Stimulated activated CD4-positive, alpha-beta T cell treated with anti-CD3 and anti-CD28 coated beads, TNF-alpha, amount 100 ng/mL, for 1 hour (primary cell): ENCODE data around the gene UST.
"Not testable (repeated sequence)": the region's sequence is repeated elsewhere in the genome, so short reads cannot be mapped to it uniquely, and the experiment has no call there.

Experiments used
- DNase-seq, 3 donors: peaks; one replicate each; pipeline ENCODE4 v3.0.0-alpha.2; 2020; ENCODE audit warnings: low read depth in 3 of 3, low spot score in 1 of 3

UST gene

DNA sequence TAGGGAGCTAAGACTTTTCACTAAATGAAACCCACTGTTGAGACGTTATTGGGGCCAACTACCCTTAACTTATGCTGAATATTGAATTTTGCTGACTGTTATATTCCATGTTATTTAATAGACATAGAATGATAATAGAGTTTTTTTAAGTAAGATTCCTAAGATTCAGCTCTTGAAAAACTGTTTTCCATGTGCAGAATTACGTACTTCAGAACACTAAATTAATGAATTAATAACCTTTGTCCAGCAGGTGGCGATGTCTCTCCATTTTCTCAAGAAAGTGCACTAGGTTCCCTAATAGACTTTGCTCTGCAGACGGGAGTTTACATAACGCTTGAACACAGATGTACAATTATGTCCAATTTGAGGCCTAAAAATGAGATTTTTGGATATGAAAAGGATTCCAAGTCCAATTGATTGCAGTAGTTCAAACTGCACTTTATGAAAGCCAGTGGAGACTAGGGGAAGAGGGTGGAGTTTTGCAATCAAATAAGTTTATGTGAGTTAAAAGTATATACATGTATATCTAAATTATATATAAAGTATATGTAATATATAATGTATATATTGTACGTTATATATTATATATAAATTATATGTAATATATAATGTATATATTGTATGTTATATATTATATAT, 282.1 kb downstream of the UST start:
- peak in 2 of 3 donors; percentile 22 to 35 for DNase-seq

DNA sequence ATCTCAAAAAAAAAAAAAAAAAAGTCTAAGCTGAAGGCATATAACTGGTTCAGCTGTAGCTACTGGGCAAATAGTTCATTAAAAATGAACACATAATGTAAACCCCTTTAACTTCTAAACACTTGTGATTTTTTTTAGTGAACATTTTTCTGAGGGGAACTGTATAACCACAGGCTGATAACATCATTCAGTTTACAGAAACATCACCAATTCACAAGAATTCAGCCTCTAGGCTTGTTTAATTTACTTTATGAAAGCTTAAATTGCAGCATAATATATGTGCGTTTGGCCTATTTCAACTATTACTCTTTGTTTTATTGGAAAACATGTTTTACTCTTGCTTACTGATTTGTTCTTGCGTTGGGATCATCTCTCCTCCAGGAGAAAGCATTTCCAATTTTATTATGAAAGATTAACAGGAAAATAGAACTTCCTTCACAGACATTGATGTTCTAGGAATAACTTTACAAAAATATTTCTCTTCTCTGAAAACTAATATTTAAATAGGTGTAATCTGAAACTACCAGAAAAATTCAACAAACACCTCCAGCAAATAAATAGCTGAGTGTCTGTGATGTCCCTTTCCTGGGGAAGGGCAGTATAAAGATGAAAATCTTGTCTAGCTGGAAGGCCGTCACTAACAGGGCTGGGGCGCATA, 284.5 kb downstream of the UST start:
- no peak for DNase-seq

DNA sequence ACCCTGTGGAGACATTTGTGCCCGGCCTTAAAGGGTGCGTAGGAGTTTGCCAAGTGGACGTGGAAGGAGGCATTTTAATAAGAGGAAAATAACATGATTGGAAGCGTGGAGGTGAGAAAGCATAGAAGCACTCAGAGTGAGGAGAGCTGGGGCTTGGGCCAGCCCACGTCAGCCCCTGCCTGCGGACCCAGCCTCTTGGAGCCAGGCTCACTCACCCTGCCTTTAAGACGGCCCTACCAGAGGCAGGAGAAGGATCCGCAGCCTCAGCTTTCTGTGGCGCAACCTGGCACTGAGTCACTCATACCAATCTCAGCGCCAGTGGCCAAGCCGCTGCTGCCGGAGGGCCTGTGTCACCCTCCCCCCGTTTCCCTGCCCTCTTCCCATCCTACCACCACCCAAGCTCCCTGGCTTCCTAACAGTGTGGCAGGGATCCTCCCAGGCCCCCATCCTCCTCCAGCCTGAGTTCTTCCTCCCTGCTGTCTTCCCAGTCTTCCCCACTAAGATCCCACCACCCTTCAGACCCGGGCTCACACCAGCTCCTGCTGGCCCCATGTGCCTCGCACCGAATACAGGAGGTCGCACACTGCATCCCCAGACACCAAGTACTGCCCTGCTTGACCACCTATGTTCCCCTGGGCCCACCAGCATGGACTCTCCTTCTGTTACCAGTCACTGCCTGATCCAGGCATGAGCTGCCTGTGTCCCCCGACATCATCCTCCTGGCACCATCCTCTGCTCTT, 285.2 kb downstream of the UST start:
- DNase-seq: peak in 1 of 3 donors; percentile 24

DNA sequence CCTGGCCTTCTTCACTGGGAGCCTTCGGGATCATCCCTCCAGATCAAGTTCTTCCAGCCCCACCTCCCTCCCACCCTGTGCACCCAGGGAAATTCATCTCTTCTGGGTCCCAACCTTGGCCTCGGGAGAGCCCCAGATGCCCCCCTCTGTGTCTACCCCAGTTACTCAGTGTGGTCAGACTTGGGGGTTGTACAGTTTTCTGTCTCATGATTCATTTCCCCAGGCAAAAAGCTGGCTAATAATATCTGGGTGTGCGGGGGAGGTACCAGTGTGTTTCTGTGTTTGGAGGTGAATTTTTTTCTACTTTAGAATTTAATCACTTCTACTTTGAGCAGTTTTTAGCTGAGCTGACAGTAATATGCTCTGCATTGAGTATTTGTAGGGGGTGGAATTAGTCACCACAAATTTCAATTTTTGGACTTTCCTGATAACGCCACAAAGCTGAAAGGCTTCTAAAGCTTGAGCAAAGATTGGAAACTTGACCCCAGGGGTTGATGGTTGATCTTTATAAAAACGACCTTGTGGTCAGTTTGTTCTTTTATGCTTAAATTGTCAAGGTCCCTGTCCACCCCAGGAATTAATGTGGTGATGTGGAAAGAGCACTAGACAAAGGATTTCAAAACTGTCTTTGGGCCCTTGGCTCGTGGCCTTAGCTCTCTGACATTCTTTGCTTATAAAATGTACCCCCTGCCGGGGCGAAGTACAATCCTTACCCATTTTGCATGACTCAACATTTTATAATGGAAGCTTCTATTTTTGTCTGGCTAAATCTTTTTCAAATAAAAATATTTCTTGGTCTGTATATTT, 286.0 kb downstream of the UST start:
- peak in 1 of 3 donors; percentile 22 for DNase-seq

DNA sequence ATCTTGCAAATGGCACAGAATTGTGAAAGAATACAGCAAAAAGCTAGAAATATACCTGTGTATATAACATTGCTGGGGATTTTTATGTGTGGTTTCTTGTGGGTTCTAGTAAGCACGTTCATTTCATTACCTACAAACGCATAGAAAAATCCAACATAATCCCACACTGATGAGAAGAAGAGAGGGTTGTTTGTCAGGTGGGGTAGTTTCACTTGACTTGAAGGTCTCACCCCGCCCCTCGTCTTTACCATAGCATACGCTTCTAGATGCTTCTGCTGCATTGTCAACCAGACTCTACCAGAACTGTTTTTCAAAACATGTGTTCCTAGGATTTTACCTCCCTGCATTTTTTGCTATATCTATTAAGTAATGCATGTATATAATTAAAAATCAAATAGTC, 286.6 kb downstream of the UST start:
- DNase-seq: no peak

DNA sequence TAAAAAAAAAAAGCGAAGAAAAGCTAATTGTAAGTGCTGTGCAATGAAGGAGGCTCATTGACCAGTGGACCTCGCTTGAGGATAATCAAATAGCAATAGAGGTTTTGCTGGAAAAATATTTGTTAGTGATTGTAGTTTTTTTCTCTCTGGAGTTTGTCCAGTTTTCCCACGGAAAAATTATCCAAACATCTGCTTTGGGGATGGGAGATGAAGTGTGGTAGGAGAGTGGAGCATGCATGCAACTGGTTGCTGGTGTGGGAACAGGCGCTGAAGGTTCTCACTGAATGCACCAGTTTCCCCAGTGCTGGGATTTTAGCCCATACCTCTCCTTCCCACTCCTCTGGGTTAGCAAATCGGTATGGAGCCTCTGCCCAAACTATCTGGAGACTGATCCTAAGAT, 288.9 kb downstream of the UST start:
- no peak for DNase-seq

DNA sequence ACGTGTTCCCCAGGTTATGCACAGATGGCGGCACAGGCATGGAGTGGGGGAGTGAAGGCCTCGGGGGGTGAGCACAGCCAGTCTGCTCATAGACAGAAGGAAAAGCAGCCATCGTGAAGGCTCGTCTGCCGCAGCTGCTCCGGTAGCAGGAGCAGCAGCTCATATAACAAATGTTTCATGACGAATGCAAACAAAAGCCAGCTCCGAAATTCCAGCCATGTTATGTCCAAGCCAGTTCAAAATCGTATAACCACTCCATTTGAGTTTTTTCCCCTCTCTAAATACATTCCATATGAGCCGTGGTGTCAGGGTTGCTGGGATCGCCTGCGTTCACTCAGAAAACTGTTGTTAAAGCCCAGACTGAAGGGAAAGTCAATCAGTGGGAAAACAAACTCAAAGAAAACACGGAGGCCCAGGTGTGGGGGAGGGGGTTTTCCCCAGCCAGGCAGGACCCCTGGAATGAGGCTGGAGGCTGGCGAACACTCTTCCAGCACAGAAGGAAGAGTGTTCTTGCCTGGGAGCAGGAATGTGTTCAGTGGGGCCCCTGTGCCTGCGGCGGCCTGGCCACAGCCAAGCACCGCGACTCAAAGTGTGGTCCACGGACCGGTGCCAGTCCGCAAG, 290.3 kb downstream of the UST start:
- DNase-seq: no peak

DNA sequence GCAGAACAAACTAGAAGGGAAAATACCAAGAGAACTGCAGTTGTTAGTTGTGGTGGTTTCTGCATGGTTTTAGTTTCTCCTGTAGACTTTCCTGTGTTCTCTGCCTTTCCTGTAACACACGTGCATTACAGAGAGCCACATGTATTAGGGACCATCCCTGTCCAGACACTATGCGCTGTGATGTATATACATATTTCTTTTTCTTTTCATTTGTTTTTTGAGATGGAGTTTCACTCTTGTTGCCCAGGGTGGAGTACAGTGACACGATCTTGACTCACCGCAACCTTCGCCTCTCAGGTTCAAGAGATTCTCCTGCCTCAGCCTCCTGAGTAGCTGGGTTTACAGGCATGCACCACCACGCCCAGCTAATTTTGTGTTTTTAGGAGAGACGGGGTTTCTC, 292.2 kb downstream of the UST start:
- DNase-seq: not testable (repeated sequence)

DNA sequence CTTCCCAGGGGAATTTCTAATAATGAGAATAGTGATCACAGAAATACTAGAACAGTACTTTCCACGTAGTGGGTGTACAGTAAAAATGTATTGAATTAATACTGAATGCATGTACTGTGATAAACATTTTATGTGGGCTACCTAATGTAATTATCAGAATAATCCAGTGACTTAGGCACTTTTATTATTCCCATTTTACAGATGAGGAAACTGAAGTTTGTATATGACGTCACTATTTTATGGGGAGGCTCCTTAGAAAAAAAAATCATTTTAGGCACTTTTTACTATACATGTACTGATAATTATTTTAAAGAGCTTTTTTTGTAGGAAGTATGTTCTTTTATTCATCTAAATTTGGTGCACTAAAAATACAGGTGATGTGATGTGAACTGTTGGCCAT, 295.1 kb downstream of the UST start:
- DNase-seq: no peak

DNA sequence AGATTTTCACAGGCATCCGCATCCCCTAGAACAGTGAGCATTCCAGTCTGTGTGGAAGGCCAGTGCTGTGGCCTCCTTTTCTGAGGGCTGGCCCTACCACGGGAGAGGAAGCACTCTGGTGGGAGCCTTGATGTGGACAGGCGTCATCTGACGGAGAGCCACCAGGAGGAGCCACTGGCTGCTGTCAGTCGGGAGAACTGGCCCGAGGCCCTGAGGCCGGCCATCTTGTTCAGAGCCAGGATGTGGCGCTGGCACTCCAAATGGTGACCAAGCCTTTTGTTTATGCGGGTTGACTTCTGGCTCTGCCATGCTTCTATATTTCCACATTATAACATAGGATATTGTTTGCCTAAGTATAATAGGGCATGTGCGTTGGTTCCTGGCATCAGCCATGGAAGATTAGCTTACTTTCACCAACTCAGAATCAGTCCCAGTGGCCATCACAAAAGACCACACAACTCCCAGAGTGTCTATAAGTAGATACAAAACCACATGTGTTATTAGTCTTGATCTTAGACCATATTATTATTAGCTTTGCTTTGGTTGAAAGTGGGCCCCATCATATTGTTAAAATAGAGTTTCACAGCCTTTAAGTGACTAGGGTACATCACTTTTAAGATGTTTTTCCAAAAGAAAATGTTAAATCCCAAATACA, 296.8 kb downstream of the UST start:
- DNase-seq: no peak

DNA sequence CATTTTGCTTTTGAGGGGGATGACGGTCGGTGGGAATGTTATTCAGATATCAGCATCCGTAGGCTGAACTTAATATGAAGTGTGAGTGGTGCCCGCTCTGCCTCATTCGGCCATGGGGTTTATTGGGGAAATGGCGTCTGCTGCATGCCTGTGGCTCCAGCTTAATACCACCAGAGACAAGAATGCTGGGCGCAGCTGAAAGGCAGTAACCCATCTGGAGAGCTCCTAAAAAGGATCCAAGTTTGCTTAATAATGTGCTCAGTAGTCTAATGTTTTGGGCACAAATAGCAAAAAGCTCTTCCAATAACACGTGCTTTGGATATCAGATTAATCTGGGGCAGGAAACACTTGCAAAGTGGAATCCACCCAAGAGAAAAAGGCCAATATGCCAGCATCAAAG, 297.7 kb downstream of the UST start:
- DNase-seq: no peak

DNA sequence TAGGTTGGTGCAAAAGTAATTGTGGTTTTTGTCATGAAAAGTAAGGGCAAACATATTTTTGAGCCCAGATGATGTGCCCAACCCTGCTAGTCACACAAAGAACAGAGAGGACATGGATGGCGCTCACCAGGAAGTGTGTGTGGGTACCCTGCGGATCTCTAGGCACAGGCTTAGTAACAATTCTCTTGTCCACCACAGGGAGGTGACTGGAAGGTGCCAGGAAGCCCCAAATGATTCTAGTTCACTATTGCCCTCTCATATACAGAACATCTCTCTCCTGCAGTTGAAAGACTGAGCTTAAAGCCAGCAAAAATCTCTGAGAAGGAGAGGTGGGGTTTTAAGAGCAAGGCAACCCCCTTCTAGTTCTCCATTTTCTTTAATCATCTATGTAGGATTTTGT, 298.6 kb downstream of the UST start:
- no peak for DNase-seq

DNA sequence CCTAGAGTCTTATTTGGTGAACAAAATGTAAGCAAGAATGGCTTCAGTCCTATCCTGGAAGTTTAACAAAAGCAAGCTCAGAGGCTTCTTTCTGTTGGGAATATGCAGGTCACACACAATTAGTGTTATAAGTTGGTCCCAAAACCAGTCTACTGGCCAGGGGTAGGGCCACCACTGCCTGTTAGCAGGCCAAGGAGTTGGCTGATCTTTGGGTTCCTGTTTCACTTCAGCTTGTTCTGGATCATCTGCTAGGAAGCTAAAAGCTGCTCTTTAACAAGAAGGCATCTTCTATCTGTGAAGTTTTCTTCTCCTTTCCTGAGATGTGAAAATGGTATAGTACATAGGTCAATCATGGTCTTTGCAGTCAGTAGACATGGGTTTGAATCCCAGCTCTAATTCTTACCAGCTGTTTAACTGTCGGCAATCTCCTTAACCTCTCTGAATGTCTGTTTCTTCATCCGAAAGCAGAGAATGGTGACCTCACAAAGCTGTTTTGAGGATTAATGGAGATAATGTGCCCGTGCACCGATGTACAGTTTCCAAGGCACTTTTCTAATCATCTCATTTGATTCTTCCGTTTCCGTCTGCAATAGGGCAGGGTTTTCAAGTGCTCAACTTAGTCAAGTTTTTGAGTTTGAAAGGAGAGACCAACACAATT, 299.5 kb downstream of the UST start:
- no peak for DNase-seq

DNA sequence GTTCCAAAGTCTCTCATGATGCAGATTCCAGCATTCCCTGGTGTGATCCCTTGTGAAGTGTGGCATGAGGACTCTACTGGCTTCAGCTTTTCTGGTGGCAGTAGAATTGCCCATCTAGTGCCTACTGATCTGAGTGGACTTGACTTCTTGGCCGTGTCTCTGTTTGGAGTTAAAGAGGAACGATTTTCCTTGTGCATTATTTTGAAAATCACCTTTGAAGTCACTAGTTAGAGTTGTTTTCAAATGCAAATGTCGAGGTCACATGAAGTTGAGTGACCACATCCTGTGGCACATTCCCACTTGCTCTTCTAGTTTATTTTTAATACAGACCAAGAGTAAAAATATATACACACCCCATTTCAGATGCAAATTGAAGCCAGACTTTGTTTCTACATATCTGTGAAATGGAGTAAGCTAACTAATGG, 300.0 kb downstream of the UST start:
- DNase-seq: no peak

DNA sequence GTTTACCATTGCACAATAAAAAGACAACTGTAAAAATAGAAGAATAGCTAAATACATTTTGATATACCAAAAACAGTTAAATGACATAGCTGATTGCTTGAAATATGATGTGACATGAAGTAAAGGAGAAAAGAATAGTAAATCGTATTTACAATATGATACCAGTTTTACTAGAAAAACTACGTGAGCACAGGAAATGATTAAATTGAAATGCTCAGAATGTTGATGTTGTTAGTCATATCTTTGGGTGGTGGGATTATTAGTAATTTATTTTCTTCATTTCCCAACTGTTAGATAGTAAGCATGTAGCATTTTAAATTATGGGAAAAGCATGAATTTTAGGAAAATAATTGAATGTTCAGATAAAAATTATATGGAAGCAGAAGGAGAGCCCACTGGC, 302.4 kb downstream of the UST start:
- no peak for DNase-seq

DNA sequence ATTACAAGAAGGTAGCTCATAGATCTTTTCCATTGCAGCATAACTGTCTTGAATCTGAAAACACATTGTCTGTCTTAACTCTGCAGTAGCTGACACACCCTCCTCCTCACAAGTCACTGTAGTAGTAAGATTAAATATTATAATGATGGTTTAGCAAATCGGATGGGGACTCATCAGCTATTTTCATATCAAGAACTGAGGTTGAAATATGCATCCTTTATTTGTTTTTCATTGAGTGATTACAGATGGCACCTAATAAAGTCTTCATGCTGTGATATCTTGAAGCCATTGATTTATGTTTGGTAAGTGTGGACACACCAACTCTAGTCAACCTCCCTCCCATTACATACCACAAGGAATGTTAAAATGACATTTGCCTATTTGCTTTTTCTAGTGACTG, 303.3 kb downstream of the UST start:
- DNase-seq: no peak

DNA sequence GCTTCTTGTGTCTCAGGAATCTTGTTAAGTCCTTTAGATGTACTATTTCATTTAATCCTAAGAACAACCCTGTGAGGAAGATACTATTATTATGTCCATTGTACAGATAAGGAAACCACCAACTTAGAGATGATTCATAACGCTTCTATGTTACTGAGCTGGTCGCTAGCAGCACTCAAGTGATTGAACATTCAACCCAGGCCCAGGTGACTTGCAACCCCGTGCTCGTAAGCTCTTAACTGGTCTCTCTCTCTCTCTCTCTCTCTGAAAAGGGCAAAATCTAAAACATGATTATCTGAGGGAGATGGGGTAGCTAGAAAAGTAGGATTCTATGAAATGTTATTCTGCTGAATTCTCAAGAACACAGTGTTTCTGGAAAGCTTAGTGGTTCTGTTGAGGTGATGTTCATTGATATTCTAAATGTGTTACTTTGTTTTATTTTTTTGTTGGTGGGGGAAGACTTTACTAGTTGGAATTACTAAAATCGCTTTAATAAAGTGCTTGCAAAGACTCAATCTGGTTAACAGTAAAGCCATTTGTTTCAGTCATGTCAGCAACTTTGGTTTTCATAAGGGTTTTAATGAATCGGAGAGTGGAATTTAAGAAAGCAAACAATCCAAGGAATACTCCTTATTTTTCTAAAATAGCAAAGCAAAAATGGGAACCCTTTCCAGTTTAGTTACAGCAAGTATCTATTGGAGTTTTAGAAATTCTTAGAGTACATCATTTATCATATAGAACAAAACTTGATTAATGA, 305.7 kb downstream of the UST start:
- DNase-seq: no peak

DNA sequence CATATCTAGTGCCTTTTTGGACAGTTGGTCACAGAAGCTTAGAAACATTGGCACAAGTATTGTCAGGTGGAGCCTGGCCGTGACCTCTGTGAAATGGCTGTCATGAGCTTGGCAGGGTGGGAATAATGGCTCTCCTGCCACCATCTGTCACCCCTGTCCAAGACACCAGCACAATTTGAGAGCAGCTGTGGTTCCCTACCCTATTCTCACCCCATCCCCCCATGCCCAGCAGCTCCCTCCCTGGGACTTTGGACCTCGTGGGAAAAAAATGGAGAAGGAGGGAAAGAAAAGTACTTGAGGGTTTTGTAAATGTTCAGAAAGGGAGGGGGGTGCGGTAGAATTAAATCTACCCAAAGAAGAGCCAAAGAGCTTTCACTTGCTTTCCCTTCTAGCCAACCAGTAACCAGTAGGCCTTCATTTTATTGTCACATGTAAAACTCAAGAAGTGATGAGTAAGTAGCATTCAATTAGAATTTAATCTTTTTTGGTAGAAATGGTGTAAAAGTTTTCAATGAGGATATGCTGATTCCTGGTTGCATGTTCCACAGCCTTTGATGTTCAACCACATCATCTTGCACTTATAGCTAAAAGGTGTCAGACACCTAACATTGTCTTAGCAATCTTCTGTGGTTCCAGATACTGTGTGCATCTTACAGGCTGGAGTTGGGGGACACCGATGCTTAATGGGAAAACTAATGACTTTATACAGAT, 307.2 kb downstream of the UST start:
- no peak for DNase-seq
